Bone marrow (tissue), 2 donors: Measurements from ENCODE around the gene C3orf20.

Source experiments
- DNase-seq, 2 donors: peaks; one replicate each; lab custom pipeline; 2025; lab: John Stamatoyannopoulos, UW

Gene C3orf20

DNA sequence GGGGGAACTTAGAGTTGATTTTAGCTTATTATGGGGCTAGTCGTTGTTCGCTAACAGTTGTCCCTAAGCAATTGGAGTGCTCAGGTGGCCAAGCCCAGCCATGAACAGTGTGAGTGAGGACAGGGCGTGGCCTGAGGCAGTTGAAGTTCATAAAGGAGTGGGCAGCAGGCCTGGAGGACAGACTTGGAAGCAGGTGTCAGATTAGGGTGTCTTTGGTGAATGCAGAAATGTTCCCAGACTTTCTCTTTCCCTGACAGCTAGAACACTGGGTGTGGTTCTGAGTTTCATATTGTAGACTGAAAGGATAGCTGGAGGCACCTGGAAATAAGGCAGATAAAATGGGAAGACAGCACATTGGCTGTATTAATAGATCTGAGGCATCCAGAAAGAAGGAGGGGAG lies 84.0 kb downstream of the C3orf20 start:
- no peak for DNase-seq

GRCh38 chr3:14760185-14760584 lies 85.2 kb downstream of the C3orf20 start:
- no peak for DNase-seq

DNA sequence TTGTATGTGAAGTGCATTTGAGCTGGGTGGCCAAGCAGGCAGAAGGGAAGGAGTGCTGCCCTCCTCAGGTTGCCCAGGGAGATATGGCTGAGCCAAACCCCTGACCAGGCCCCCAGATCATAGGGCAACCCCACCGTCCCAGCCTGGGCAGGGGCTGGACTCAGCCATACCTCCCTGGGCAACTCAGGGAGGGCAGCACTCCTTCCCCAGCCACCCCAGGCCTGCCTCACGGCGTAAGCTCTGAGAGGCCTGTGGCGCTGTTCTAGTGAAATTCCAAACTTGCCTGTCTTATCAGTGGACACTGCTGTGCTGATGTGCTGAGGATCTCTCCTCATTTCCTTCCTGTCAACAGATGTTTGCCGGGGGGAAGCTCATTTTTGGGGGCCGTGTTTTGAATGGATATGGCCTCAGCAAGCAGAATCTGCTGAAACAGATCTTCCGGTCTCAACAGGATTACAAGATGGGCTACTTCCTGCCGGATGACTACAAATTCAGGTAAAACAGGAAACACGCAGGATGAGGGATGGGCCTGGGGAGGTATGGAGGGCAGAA lies 86.3 kb downstream of the C3orf20 start:
- peak in 1 of 2 donors; percentile 83 for DNase-seq

GRCh38 chr3:14761866-14762265 lies 86.9 kb downstream of the C3orf20 start:
- no peak for DNase-seq

DNA sequence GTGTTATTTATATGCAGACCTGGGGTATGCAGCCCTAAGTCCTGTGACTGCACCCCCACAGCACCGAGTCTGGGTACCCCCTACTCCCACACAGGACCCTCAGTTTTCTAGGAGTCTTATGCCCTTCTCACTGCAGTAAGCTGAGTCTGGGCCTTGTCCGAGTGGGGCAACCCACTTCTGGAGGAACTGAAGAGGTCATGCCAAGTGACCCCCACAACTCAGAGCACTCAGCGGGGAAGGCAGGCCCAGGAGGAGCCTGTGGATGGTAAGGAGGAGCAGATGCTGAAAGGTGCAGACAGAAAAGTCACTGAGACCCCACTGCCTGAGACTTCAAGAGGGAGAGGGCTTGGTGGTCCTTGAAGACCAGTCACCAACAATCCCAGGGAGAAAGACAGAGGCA lies 87.8 kb downstream of the C3orf20 start:
- no peak for DNase-seq

- no peak for DNase-seq
Measured at GRCh38 chr3:14764331-14765059, 89.6 kb downstream of the C3orf20 start.

- DNase-seq, result no peak
Measured at GRCh38 chr3:14765060-14765400, 90.1 kb downstream of the C3orf20 start.

DNA sequence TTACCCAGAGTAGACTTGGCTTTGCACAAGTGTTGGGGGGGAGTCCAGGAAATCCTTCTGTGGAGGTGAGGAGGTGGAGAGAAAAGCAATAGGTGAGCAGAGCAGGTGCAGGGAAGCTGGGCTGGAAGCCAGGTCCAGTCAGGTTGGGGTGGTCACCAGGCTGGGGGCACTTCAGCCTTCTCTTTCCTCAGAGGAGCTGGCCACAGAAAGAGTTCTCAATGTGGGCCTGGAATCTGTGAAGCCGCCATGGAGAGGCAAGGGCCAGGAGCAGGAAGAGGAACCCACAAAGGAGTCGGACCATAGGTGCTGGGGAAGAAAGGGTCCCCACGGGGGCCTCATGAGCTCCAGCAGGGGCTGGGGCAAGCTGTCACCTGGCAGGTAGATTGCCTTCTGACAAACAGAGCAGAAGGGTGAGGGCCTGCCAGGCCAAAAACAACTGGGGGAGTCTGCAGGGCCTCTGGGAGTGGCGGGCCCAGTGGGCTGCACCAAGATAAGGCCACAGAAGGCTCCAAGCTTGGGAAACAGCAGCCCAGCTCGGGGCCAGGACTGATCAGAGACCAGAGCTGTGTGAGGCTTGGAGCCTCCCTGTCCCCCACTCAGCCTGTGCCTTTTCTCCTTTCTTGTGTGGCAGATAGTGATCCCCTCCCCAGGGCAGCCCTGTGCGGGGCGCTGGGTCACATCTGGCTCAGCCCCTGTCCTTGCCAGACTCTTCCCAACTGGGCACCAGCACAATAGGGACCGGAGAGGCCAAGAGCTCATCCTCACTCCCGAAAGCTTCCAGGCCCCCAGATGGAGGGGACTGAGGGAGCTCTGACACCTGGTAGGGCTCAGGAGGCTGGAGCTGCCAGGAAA lies 90.9 kb downstream of the C3orf20 start:
- no peak for DNase-seq

DNA sequence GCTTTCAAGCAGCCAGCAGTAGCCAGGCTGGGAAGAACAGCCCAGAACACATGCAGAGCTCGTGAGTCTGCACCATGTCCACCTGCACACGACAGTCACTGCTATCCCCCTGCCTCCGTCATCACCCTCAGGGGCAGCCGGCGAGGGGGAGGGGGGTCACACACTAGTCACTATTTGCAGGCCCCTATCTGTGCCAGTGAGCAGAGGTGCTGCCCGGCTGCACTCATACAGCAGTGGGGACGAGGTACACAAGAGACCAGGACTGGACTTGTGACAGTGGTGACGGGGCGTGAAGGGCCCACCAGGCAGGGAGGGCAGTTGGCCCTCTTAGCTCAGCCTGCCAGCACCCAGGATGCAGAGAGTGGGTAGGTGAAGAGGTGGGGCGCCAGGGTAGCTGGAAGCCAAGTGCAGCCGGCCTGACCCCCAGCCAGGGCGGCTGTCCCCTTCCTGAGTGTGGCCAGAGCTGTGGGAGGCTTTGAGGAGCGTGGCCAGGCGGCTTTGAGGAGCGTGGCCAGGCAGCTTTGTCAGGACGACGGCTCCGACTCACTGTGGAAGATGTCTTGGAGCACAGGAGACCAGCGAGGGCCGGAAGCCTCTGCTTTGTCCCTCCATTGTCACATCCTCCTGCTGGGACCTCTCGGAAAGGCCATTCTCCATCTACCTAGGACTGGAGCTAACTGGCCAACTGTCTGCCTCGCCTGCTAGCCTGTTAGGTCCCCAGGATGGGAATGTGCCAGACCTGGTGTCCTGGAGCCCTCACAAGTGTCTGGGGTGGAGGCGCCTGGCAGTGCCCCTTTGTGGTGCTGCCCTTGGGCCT lies 91.7 kb downstream of the C3orf20 start:
- DNase-seq, result no peak

GRCh38 chr3:14767245-14768051 lies 92.5 kb downstream of the C3orf20 start:
- DNase-seq, result no peak

DNA sequence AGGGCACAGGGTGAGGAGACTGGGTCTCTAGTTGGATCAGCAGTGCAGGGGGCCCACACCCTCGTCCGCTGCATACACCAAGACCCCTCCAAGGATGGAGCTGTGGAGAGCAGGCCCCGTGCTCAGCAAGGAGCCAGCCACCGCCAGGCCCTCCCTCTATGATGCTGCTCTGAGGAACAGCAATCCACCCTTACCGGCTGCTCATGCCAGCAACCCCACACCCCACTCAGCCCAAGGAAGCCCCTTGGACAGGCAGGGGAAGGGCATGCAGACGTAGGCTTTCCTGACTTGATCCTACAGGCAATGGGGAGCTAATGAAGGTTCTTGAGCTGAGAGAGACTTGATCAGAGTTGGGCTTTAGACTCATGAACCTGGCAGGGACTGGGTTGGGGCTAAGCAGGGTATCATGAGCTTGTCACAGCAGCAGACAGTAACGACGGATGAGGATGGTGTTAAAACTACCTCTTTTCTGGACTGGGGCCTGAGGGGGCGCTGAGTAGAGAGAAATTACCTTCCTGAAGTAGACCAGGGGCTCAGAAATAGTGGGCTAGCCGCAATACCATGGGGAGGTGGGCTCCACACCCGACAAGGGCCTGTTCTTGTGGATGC lies 93.3 kb downstream of the C3orf20 start:
- no peak for DNase-seq

GRCh38 chr3:14768881-14769280 lies 93.9 kb downstream of the C3orf20 start:
- DNase-seq, result no peak

- DNase-seq, result no peak
Measured at GRCh38 chr3:14769544-14770325, 94.8 kb downstream of the C3orf20 start.

DNA sequence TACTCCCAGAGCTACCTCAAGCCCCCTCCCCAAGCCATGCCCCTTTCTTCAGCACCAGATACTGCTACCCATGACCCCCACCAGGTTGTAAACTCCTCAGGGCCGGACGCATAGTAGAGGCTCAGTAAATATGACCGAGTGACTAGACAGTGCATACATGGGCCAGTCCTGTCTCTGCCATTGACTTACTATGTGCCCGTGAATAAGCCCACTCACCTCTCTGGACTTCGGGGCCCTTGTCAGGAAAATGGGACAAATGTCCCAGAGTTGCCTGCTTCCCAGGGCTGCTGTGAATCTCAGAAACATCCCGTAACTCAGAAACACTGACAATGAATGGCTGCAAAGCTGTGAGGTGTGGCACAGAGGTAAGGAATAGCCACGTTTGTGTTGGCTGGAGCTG lies 95.7 kb downstream of the C3orf20 start:
- no peak for DNase-seq

DNA sequence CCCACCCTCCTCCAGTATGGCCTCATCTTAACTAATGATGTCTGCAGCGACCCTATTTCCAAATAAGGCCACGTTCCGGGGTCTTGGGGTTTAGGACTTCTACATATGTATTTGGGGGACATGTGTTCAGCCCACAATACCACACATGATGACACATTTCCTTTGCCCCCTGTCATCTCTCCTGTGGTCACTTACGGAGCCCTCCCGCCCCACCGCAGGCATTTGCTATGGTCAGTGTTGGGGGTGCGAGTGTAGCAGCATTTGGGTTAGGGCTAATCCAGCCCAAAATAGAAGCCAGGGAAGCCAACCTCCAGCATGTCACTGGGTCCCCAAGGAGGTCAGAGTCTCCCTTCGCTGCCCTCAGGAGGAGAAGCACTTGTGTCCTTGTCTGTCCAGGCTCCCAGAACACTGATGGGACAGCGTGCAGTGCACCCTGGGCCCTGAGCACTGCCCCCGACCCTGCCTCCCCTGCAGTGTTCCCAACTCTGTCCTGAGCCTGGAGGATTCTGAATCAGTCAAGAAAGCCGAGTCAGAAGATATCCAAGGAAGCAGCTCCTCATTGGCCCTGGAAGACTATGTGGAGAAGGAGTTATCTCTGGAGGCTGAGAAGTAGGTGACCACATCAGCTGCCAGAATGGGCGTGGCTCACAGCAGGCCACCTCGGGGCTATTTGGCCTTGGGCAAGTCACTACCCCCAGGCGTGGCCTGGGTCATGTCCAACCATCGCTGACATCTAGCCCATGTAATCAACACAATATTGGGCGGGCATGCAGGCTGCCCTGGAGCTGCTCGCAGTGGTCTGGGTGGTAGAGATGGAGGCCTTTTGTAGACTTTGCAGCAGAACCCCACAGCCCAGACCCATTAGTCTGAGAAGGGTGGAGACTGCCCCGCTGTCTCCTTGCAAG lies 96.9 kb downstream of the C3orf20 start:
- no peak for DNase-seq

DNA sequence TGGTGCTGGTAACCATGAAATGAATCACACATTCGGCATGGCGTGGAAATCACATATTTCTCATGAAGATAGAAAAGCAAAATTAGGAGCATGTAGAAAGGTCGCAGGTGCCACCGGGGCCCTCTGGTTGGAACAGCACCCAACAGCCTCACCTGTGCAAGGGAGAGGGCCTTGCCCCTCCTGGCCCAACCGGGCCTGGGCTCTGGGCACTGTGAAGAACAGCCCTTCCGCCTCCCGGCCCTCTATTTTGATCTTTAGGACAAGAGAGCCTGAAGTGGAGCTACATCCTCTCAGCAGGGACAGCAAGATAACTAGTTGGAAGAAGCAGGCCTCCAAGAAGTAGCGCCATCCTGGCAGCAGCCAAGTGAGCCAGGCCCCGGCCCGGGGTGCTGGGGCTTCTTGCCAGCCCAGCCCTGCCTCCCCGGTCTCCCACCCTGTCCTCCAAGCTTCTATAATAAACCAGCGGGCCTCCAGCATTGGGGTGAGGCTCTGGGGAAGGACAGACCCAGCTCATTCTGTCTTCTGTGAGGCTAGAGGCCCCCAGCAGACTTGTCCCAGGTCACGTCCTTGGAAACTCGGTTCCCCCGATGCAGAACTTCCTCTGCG lies 97.7 kb downstream of the C3orf20 start:
- no peak for DNase-seq

GRCh38 chr3:14773281-14773680 lies 98.3 kb downstream of the C3orf20 start:
- DNase-seq, result no peak

- DNase-seq, result no peak
Measured at GRCh38 chr3:14773691-14774128, 98.8 kb downstream of the C3orf20 start.

- DNase-seq, result no peak
Measured at GRCh38 chr3:14774431-14774830, 99.5 kb downstream of the C3orf20 start.
